Activated CD4-positive, alpha-beta T cell treated with anti-CD3 and anti-CD28 coated beads for 48 hours (primary cell): Measurements from ENCODE around the gene ZGRF1.
"Not testable (repeated sequence)": the region's sequence is repeated elsewhere in the genome, so short reads cannot be mapped to it uniquely, and the experiment has no call there.

Source experiments
- DNase-seq: peaks from one replicate; pipeline ENCODE4 v3.0.0-alpha.2; 2020

ZGRF1 gene

DNA sequence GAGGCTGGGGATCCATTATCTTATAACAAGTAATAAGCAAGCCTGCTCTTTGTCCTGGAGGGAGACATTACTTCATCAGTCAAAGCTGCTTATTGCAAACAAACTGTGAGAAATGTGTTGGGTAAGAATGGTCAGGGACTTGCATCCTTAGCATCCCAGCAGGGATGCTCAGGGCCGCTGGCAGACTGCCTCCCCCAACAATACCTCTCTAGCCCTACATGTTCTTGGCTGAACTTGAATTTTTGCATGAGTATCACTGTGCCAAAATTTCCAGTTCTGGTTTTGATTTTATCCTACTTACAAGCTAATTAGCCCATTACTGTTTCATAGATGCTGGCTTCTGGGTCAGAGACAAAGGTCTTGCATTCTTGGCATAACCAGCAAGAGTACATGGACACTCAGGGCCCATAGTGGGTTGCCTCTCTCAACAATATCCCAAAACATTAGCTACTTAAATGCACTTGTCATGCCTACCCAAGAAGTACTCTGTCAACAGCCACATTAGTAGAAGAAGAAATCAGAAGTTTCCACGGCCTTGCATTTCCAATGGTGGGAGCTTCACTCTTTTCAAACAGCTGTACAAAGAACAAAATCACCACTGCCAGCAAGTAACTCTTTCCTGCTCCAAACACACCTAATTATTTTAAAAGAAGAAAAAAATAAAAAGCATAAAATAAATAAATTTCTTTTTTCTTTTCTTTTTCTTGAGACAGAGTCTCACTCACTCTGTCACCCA, 78.9 kb downstream of the ZGRF1 start:
- DNase-seq = no peak

GRCh38 chr4:112554271-112554670, 82.4 kb downstream of the ZGRF1 start:
- not testable (repeated sequence) for DNase-seq

- DNase-seq = no peak
Measured at GRCh38 chr4:112552668-112553067, 84.0 kb downstream of the ZGRF1 start.

DNA sequence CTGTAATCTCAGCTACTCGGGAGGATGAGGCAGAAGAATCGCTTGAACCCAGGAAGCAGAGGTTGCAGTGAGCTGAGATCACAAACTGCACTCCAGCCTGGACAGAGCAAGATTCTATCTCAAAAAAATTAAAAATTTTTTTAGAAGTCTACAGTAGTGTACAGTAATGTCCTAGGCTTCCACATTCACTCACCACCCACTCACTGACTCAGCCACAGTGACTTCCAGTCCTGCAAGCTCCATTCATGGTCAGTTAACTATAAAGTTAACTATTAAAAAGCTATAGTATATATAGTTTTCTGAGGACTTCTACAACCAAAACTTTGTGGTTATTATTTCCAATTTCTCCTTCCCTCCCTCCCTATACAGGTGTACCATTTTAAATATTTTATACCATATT, 86.0 kb downstream of the ZGRF1 start:
- no peak for DNase-seq

DNA sequence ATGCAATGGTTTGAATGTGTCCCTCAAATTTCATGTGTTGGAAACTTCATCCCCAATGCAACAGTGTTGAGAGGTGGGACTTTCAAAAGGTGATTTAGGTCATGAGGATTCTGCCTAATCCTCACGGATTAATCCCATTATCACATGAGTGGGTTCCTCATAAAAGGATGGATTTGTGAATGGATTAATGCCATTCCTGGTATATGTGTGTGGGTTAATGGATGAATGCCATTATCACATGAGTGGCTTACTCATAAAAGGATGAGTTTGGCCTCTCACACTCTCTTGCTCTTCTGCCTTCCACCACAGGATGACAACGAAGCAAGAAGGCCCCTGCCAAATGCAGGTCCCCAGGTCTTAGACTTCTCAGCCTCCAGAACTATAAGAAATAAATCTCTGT, 90.2 kb downstream of the ZGRF1 start:
- no peak for DNase-seq

GRCh38 chr4:112545346-112545745, 91.4 kb downstream of the ZGRF1 start:
- no peak for DNase-seq

GRCh38 chr4:112540695-112541094, 96.0 kb downstream of the ZGRF1 start:
- DNase-seq = no peak

- no peak for DNase-seq
Measured at GRCh38 chr4:112536123-112536522, 100.6 kb downstream of the ZGRF1 start.

DNA sequence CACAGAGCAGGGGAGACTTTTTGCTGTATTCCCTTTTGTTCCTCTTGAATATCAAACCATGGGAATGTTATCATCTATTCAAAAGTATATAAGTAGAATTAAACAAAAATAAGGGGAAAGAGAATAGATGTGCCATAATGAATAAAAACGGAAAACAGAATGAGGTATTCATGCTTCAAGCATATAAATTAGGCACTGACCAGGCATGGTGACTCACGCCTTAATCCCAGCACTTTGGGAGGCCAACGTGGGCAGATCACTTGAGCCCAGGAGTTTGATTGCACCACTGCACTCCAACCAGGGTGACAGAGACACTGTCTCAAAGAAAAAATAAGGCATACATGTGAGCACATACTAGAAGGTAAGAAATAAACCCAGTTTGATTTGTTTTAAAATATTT, 104.4 kb downstream of the ZGRF1 start:
- no peak for DNase-seq

GRCh38 chr4:112531146-112531545, 105.6 kb downstream of the ZGRF1 start:
- no peak for DNase-seq

DNA sequence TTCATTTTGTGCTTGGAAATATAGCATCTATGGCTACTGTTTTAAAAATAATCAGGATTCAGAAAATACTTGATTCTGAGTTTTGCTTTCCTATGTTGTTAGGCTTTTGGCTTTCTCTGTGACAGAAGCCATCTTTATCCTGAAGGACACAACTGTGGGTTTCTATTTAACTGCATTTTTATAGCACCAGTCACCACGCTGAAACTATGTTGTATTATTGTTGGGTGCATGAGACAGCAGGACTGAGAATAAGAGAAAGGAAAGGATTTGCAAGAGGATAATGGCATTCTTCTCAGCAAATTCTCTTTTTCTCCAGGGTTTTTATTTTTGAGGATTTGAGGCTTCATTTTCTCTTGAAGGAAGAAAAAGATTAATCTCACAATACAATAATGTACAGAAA, 110.6 kb downstream of the ZGRF1 start:
- no peak for DNase-seq

DNA sequence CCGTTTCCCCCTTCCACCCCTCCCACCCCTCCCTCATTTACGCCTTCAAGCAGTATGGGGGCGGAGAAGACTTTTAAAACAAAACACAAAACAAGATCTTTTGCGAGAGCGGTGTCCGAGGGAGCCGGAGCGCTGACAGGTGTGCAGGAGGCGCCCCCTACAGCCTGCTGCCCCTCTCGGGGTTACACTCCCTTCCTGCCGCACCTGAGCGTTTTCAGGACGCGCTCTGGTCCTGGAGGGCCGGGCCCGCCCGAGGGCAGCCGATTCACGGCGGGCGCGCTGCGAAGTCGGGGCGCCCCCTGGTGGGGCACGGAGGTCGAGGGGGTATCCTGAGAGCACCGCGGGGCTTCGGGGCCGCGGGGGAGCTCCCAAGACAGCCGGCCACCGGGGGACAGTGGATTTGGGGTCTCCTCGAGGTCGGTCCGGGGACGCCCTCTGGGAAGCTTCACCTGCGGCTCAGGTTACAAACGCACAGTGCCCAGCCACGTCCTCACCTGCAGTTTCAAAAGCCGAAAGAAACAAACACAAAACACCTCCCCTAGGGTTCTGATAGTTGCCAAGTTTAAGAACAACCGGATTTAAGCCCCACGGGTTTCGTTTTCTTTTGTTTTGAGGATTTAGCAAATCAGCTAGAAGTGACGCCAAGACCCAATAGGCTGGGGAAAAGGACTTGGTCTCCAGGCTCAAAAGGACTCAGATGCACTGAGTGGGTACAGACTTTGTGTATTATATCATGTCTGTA, 112.8 kb downstream of the ZGRF1 start:
- peak; percentile 86 for DNase-seq

DNA sequence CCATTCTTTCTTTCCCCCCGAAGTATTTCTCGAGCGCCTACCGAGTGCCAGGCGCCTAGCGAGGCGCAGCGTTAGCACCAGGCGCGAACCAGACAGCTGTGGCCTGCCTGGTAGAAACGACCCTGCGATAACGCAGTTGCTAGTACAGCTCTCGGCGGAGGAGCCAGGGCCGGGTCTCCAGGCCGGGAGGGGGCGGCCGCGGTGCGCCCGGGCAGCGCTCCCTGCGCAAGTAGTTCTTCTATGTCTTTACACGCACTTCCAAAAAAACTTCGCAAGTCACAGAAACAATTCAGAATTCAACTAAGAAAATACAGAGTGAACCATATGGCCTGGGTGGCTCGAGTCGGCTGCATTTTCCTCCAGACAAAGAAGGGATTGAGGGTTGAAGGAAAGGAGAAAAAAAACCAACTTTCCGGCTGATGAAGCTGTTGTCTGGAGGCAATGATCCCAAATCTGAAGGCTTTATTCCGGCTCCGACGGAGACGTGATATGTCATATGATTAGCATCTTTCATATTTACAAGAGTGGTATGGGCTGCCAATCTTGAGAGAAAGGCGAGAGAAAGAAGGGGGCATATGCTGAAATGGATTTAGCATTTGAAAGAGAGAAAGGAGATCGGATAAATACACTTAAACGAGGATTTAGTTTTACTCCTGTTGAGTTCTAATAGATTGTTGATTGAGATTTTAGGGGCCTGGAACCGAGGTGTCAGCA, 113.5 kb downstream of the ZGRF1 start:
- peak; percentile 61 for DNase-seq

DNA sequence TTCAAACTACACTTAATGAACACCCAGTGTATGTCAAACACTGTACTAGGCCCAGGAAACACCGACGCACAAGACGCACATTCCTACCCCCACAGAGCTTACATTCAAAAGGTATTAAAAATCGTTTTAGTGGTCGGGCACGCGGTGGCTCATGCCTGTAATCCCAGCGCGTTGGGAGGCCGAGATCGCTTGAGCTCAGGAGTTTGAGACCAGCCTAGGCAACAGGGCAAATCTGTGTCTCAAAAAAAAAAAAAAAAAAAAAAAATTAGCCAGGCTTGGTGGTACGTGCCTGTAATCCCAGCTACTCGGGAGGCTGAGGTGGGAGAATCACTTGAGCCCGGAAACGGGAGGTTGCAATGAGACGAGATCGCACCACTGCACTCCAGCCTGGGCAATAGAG, 114.3 kb downstream of the ZGRF1 start:
- DNase-seq = peak; percentile 3

- peak; percentile 17 for DNase-seq
Measured at GRCh38 chr4:112521123-112522023, 115.3 kb downstream of the ZGRF1 start.

DNA sequence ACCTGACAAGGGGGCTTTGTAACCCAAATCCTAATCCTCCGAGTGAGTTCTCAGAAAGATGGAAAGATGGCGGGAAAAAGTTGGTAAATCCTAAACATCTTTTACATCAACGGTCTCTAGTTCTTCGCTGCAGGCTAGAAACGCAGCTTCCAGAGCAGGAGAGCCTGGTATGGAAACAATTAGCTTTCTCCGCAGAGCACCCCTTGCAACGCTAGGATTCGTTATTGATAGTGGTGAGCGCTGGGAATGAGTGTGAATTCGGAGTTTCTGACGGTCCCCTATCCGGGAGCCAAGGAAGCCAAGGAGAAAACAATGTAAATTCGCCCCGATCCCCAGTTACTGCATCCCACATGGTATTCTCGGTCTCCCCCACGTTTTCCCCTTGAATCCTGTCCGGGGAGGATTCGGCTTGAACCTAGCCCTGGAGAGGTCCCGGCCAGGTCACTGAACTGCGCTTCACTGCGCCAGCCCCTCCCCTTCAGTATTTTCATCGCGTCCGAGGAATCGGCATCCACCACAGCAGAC, 116.0 kb downstream of the ZGRF1 start:
- DNase-seq = peak; percentile 4

DNA sequence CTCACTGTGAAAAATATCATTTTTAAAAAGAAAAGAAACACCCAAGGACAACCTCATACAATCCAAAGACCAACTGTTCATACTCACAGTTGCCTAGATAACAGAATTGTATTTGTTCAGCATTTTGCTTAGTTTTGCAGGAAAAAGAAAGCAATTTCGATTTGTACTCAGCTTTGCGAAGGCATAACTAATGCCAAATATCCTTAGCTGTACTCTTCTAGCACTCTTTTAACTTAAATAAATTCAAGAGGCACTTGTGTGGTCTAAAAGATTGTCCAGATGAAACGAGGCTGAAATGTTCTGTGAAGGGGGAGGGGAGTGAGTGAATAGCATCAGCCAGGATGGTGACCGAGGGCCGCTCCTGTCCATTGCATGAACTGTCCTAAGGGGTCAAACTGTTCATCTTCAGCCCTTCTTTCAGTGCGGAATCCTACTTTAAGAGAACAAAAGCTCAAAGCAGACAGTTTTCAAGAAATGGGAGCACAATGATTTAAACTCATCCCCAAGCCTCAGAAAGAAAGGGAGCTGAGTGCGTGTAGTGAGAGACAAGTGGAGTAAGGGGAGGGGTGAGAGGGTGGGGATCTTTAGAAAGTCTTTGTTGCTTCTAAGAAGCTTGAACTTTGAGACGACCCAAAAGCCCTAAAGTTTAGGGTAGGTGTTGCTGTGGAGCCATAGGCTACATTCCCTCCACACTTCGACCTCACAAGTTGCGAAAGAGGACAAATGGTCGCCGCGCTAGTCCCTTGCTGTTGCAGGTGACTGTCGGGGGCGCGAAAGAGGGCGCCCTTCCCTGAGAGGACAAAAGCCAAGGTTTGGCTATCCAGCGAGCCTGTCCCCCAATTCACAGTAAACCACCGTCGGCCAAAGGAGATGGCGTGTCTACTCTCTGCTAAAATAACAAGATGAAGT, 116.8 kb downstream of the ZGRF1 start:
- DNase-seq = peak; percentile 22

DNA sequence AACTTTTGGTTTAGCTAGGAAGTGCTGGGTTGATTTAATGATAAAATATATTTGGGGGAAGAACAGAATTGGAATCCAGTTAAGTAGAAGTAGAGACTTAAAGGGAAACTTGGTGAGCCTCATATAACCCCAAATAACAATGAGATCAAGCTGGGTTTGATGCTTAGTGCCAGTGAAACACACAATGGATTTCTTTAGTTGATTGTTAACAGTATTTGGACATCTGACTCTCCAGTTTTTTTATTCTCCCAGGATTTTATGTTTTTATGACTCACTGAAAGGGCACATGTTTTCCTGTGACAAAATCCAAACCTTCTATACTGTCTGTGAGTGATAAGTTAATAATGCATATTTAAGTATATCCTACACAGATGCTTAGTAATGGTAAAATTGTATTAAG, 118.0 kb downstream of the ZGRF1 start:
- no peak for DNase-seq

DNA sequence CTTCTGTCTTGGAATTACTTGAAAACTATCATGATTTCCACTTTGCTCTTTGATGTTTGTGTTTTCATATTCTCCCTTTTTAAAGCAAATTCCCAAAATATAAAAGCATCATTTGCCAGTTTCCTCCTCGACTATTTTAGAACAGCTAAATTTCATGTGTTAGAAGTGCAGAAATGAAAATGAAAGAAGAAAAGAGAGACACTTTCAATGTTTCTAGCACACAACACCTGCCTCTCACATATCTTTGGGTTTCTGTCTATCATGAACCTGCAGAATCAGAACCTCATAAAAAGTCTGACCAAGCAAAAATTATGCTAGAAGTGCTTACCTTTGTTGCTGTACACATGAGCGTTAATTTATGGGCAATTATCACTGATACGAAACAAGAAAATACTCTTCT, 118.8 kb downstream of the ZGRF1 start:
- DNase-seq = no peak

GRCh38 chr4:112517067-112517634, 119.6 kb downstream of the ZGRF1 start:
- peak; percentile 37 for DNase-seq

GRCh38 chr4:112516471-112517066, 120.1 kb downstream of the ZGRF1 start:
- peak; percentile 9 for DNase-seq
